H9 (cell line): ENCODE results near the gene ADAD2. TPM values are rescaled to one million over a fixed set of nuclear protein-coding genes. Genes with fewer than 3 reads are reported as not detected.

Experiments
- DNase-seq: peaks from one replicate; pipeline ENCODE4 v3.0.0-alpha.2; 2017
- H2AFZ ChIP-seq: one replicate; pipeline ENCODE4 v1.6.1; 2013; ENCODE audit warnings: mild to moderate bottlenecking, low read length, control low read depth, moderate library complexity
- H2AK5ac ChIP-seq: 2 replicates; pipeline ENCODE4 v1.6.1; 2013; ENCODE audit warnings: low read length, control low read depth, mixed read lengths; ENCODE audit not compliant: insufficient read length
- H2BK120ac ChIP-seq: one replicate; pipeline ENCODE4 v1.6.1; 2013; ENCODE audit warnings: low read depth, mild to moderate bottlenecking, low read length, control low read depth, inconsistent platforms; ENCODE audit not compliant: poor library complexity, severe bottlenecking
- H2BK12ac ChIP-seq: 2 replicates; pipeline ENCODE4 v1.6.1; 2013; ENCODE audit warnings: low read length, control low read depth, mixed read lengths, low read depth; ENCODE audit not compliant: insufficient read length
- H2BK15ac ChIP-seq: 2 replicates; pipeline ENCODE4 v1.6.1; 2013; ENCODE audit warnings: low read depth, low read length, control low read depth
- H2BK20ac ChIP-seq: one replicate; pipeline ENCODE4 v1.6.1; 2013; ENCODE audit warnings: low read depth, mild to moderate bottlenecking, low read length, control low read depth, inconsistent platforms; ENCODE audit not compliant: poor library complexity, severe bottlenecking
- H2BK5ac ChIP-seq: 2 replicates; pipeline ENCODE4 v1.6.1; 2013; ENCODE audit warnings: low read length, control low read depth, mixed read lengths; ENCODE audit not compliant: insufficient read length
- H3K14ac ChIP-seq: 2 replicates; pipeline ENCODE4 v1.6.1; 2013; ENCODE audit warnings: low read length, control low read depth; ENCODE audit not compliant: insufficient read depth
- H3K18ac ChIP-seq: 2 replicates; pipeline ENCODE4 v1.6.1; 2013; ENCODE audit warnings: low read depth, mild to moderate bottlenecking, mixed read lengths, low read length, control low read depth; ENCODE audit not compliant: insufficient read length
- H3K23ac ChIP-seq: 2 replicates; pipeline ENCODE4 v1.6.1; 2013; ENCODE audit warnings: low read length, control low read depth, mixed read lengths, low read depth; ENCODE audit not compliant: insufficient read length
- H3K23me2 ChIP-seq: 2 replicates; pipeline ENCODE4 v1.6.1; 2013; ENCODE audit warnings: low read depth, mild to moderate bottlenecking, mixed read lengths, low read length, control low read depth; ENCODE audit not compliant: insufficient read length, poor library complexity, severe bottlenecking
- H3K27ac ChIP-seq: 2 replicates; pipeline ENCODE4 v1.5.1; 2013; ENCODE audit warnings: low read length, control low read depth, mixed read lengths, low read depth; ENCODE audit not compliant: insufficient read length
- H3K27me3 ChIP-seq: 2 replicates; pipeline ENCODE4 v1.6.1; 2013; ENCODE audit warnings: low read length, control low read depth, inconsistent platforms; ENCODE audit not compliant: insufficient read depth
- H3K4ac ChIP-seq: 2 replicates; pipeline ENCODE4 v1.6.1; 2013; ENCODE audit warnings: low read depth, mild to moderate bottlenecking, control low read depth, inconsistent platforms, low read length, moderate library complexity
- H3K4me1 ChIP-seq: 2 replicates; pipeline ENCODE4 v1.6.1; 2013; ENCODE audit warnings: low read length, control low read depth, inconsistent platforms; ENCODE audit not compliant: insufficient read depth
- H3K4me2 ChIP-seq: 2 replicates; pipeline ENCODE4 v1.6.1; 2013; ENCODE audit warnings: low read length, control low read depth, mixed read lengths; ENCODE audit not compliant: insufficient read length, insufficient read depth
- H3K56ac ChIP-seq: 2 replicates; pipeline ENCODE4 v1.6.1; 2013; ENCODE audit warnings: low read depth, mild to moderate bottlenecking, mixed read lengths, low read length, control low read depth; ENCODE audit not compliant: insufficient read length
- H3K79me1 ChIP-seq: 2 replicates; pipeline ENCODE4 v1.6.1; 2013; ENCODE audit warnings: low read depth, mild to moderate bottlenecking, moderate library complexity, low read length, control low read depth, inconsistent platforms; ENCODE audit not compliant: insufficient read depth, poor library complexity, severe bottlenecking
- H3K79me2 ChIP-seq: 2 replicates; pipeline ENCODE4 v1.6.1; 2013; ENCODE audit warnings: low read length, control low read depth, inconsistent platforms; ENCODE audit not compliant: insufficient read depth
- H3K9ac ChIP-seq: 2 replicates; pipeline ENCODE4 v1.6.1; 2013; ENCODE audit warnings: low read length, control low read depth, mixed read lengths; ENCODE audit not compliant: insufficient read length; ENCODE audit errors: extremely low read depth
- H3K9me3 ChIP-seq: one replicate; pipeline ENCODE4 v1.6.1; 2013; ENCODE audit warnings: low read depth, low read length, inconsistent platforms; ENCODE audit not compliant: control insufficient read depth
- H3T11ph ChIP-seq: one replicate; pipeline ENCODE4 v1.6.1; 2013; ENCODE audit warnings: mild to moderate bottlenecking, low read length, control low read depth, inconsistent platforms
- H4K20me1 ChIP-seq: one replicate; pipeline ENCODE4 v1.6.1; 2013; ENCODE audit not compliant: control insufficient read depth, insufficient read length, insufficient read depth
- H4K5ac ChIP-seq: 2 replicates; pipeline ENCODE4 v1.6.1; 2013; ENCODE audit warnings: low read depth, mild to moderate bottlenecking, mixed read lengths, low read length, control low read depth; ENCODE audit not compliant: insufficient read length
- H4K8ac ChIP-seq: replicated peaks from 2 replicates; pipeline ENCODE4 v1.6.1; 2013; ENCODE audit warnings: low read length, control low read depth, mixed read lengths, low read depth; ENCODE audit not compliant: insufficient read length
- H4K91ac ChIP-seq: 2 replicates; pipeline ENCODE4 v1.6.1; 2013; ENCODE audit warnings: low read depth, mild to moderate bottlenecking, moderate library complexity, mixed read lengths, low read length, control low read depth; ENCODE audit not compliant: insufficient read length
- H3K27ac Mint-ChIP-seq, 3 experiments: 2 replicates in 2 of 3; 3 replicates in 1 of 3; pipeline ENCODE4 v1.8.0; 2020 to 2021; ENCODE audit warnings: mixed read lengths in 3 of 3, mild to moderate bottlenecking in 1 of 3, moderate library complexity in 1 of 3
- H3K27me3 Mint-ChIP-seq: 2 replicates; pipeline ENCODE4 v1.8.0; 2021; ENCODE audit warnings: low read depth, mild to moderate bottlenecking, moderate library complexity, mixed read lengths
- H3K36me3 Mint-ChIP-seq, 3 experiments: 2 replicates in 2 of 3; 3 replicates in 1 of 3; pipeline ENCODE4 v1.8.0; 2020 to 2021; ENCODE audit warnings: low read depth in 3 of 3, mixed read lengths in 3 of 3; ENCODE audit not compliant: insufficient read depth in 1 of 3
- H3K4me1 Mint-ChIP-seq, 2 experiments: 2 replicates each; pipeline ENCODE4 v1.8.0; 2020; ENCODE audit warnings: mixed read lengths in 2 of 2
- H3K4me3 Mint-ChIP-seq, 2 experiments: 2 replicates in 1 of 2; 3 replicates in 1 of 2; pipeline ENCODE4 v1.8.0; 2020 to 2021; ENCODE audit warnings: mild to moderate bottlenecking in 2 of 2, mixed read lengths in 2 of 2, moderate library complexity in 1 of 2
- H3K9me3 Mint-ChIP-seq, 2 experiments: 2 replicates in 1 of 2; 3 replicates in 1 of 2; pipeline ENCODE4 v1.8.0; 2020; ENCODE audit warnings: mild to moderate bottlenecking in 2 of 2, mixed read lengths in 2 of 2, moderate library complexity in 1 of 2
- WGBS: extraction: QIAGEN DNeasy Blood & Tissue Kit; methylation state at CpG from one replicate; pipeline ENCODE4 v1.1.7; 2013; ENCODE audit warnings: missing lambda C conversion rate, low lambda C conversion rate, mixed read lengths; ENCODE audit not compliant: insufficient read length; ENCODE audit errors: extremely low coverage; 5-methylcytosine and 5-hydroxymethylcytosine counted together
- total RNA-seq: library from RNA; stranded (reverse); gene quantifications from 2 replicates; pipeline ENCODE4 v1.2.1, GENCODE V29; 2021
- TF ChIP-seq, protein P1 (sequence below): fragments of 200-600 bp; sonication (generic); conservative IDR thresholded peaks from 3 replicates; pipeline ENCODE4 v1.8.0; 2021; ENCODE audit warnings: antibody characterized with exemption, mild to moderate bottlenecking

Gene ADAD2
- total RNA-seq, 1 experiment from 2014 or later, result 1.0 TPM

DNA sequence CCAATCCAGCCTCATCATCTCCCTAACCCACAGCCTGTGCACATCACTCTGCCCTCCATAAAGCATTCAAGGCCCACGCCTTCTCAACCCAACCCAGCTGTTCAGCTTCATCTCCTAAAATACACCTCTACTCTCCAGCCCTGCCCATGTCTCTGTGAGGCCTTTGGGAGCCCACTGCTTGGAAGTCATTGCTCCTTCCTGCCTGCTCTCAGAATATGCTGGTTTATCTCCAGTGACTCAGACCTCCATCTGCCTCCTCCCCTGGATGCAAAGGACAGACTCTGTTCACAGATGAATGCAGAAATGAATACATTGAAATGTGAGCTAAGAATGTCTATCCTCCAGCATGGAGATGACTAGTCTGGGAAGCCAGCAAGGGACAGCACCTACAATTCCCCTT is 29.9 kb downstream of the ADAD2 start:
- no peak overlapping the region for H3K4me3 Mint-ChIP-seq

More for the DNA sequence above, 29.9 kb downstream of the ADAD2 start:
- Histone ChIP-seq H3K9me3 (no peaks in the 10 kb centered on the region), H4K91ac (no peak overlapping the region), H3K23me2 (no peaks in the 10 kb centered on the region), H3K4me1 (no peaks in the 10 kb centered on the region), H3K79me1 (no peaks in the 10 kb centered on the region), H2AK5ac (no peak overlapping the region), H3K4ac (no peak overlapping the region), H2BK15ac (no peak overlapping the region), H2BK20ac (no peak overlapping the region), H2BK5ac (no peak overlapping the region), H3T11ph (no peak overlapping the region), H3K14ac (no peak overlapping the region), H3K18ac (no peak overlapping the region), H4K20me1 (no peaks in the 10 kb centered on the region), H4K5ac (no peak overlapping the region), H3K4me2 (no peak overlapping the region), H2BK12ac (no peak overlapping the region), H2AFZ (no peak overlapping the region), H3K27ac (no peak overlapping the region), H3K27me3 (no peaks in the 10 kb centered on the region; the same call in 1 of the 2 replicates), H3K9ac (no peak overlapping the region), H2BK120ac (no peak overlapping the region), H4K8ac (no peak overlapping the region), H3K79me2 (no peaks in the 10 kb centered on the region), H3K56ac (no peak overlapping the region), H3K23ac (no peak overlapping the region)
- peaks cover 5% of the 10 kb centered on the region for H3K27me3 Mint-ChIP-seq
- H3K4me1 Mint-ChIP-seq, result peaks cover 15% of the 10 kb centered on the region in 2 experiments
- H3K36me3 Mint-ChIP-seq, result no peaks in the 10 kb centered on the region
- no peak overlapping the region for H3K27ac Mint-ChIP-seq
- TF ChIP-seq, protein P1, sequence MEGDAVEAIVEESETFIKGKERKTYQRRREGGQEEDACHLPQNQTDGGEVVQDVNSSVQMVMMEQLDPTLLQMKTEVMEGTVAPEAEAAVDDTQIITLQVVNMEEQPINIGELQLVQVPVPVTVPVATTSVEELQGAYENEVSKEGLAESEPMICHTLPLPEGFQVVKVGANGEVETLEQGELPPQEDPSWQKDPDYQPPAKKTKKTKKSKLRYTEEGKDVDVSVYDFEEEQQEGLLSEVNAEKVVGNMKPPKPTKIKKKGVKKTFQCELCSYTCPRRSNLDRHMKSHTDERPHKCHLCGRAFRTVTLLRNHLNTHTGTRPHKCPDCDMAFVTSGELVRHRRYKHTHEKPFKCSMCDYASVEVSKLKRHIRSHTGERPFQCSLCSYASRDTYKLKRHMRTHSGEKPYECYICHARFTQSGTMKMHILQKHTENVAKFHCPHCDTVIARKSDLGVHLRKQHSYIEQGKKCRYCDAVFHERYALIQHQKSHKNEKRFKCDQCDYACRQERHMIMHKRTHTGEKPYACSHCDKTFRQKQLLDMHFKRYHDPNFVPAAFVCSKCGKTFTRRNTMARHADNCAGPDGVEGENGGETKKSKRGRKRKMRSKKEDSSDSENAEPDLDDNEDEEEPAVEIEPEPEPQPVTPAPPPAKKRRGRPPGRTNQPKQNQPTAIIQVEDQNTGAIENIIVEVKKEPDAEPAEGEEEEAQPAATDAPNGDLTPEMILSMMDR, result no peak
- no peaks in the 10 kb centered on the region for H3K9me3 Mint-ChIP-seq
- no CpG with 5 or more reads among the region's 1 CpG for WGBS
- no peak for DNase-seq
